ENCODE measurements around the gene LENEP. TPM values are rescaled to one million over a fixed set of nuclear protein-coding genes. Genes with fewer than 3 reads are reported as not detected.

LENEP gene
- total RNA-seq, 1 experiment from 2014 or later = 1.3 TPM

DNA sequence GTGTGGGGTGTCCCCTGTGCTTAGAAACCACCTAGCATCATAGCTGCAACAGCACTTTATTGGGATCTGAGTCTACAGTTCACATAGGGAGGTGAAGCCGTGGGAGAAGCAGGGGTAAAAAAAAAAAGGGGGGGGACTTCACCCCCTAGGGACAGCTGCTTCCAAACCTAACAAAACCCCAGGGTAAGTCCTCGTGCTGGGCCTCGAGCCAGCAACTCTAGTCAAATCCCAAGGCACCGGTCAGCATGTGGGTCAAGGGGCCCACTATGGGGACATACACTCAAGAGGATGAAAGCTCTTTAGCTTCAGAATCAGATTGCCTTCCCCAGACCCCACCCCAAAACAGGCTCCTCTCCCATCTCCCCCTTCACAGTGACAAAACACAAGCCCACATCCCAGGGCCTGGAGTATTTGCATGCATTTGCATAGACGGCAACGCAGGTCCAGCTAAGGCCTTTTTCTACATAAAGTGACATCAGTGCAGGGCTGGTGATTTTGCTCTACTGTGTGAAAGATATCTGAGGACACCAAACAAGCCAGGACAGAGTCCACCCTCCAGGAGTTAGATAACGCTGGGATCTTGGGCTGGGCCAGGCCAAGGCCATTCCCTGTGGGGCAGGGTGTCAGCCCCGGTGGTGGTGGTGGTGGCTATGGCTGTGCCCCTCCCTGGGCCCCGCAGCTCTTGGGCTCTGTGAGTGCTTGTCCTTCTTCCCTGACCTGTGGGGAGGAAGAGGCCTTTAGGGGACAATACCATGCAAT lies 48.8 kb upstream of the LENEP start:
- no peaks in the 10 kb centered on the region for H3K36me3 ChIP-seq (ENCODE audit: low read depth)
- H2AFZ ChIP-seq = no peak overlapping the region
- no peaks in the 10 kb centered on the region for H3K27me3 ChIP-seq (ENCODE audit: insufficient read depth, low read depth)
- no peaks in the 10 kb centered on the region for H3K79me2 ChIP-seq (ENCODE audit: low read depth)
- no peak for TF ChIP-seq EZH2 (IDR thresholded peaks at IDR 0.05; ENCODE audit: low read depth)
- no peak overlapping the region for H3K27ac ChIP-seq
- no peaks in the 10 kb centered on the region for H3F3A ChIP-seq (ENCODE audit: insufficient read depth, low read depth)
- no peaks in the 10 kb centered on the region for H3K9me2 ChIP-seq (ENCODE audit: insufficient read depth)
- peaks cover 19% of the 10 kb centered on the region for H3K4me1 ChIP-seq (replicated peaks; ENCODE audit: insufficient read depth)
- no peaks in the 10 kb centered on the region for H3K9me3 ChIP-seq (ENCODE audit: insufficient read depth, low read depth)
- H3K4me3 ChIP-seq = no peak overlapping the region
- no peak overlapping the region for H3K4me2 ChIP-seq
- intact Hi-C loops (cut with micrococcal nuclease; ENCODE audit: unreplicated experiment) = no loop called here
- ChIA-PET POLR2A (ENCODE audit: unreplicated experiment) (no interaction called here), CTCF (interaction anchor here (0.6 to 1.5 kb wide), 6 partner anchors 10 to 275 kb away, joined by 3 to 10 read pairs (median 3); no protein-coding TSS in a partner anchor)
- H4K20me1 ChIP-seq (ENCODE audit: insufficient read depth) = no peaks in the 10 kb centered on the region
- no peak for DNase-seq
- TSS peak; percentile 17 for BruUV-seq (replicated peaks)

DNA sequence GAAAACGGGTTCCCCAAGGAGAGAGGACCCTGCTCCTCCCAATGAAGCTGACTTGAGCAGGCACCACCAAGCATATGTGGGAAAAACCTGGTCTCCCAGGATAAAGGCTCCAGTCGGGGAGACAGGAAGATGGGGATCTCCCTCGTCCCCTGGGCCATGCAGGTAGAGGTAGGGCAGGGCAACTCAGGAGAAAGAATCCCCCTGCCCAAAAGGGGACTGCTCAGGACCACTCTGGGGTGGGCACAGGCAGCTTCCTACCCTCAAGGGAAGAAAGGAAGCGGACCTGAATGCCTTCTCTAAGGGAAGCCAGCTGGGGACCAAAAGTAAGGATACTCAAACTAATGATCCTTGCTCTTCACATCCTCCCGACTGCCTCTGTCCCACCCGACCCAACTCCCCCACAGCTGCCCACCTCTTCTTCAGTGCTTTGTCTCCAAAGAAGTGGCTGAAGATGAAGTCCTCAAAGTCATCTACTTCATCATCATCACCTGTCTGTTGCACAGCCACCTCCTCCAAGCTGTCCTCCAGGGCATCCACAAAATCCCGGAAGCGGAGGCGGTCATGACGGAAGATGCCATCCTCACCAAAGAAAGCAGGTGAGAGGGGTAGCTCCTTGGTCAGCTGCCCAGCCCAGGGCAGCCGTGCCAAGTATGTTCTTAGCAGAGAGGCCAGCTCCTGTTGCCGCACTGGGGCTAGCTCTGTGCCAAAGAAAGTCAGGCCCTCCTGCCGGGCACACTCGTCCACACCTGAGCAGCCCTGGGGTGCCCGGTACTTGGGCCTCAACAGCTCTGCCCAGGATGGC lies 48.0 kb upstream of the LENEP start:
- no peak for TF ChIP-seq EZH2 (IDR thresholded peaks at IDR 0.05; ENCODE audit: low read depth)
- TF ChIP-seq, protein P1, sequence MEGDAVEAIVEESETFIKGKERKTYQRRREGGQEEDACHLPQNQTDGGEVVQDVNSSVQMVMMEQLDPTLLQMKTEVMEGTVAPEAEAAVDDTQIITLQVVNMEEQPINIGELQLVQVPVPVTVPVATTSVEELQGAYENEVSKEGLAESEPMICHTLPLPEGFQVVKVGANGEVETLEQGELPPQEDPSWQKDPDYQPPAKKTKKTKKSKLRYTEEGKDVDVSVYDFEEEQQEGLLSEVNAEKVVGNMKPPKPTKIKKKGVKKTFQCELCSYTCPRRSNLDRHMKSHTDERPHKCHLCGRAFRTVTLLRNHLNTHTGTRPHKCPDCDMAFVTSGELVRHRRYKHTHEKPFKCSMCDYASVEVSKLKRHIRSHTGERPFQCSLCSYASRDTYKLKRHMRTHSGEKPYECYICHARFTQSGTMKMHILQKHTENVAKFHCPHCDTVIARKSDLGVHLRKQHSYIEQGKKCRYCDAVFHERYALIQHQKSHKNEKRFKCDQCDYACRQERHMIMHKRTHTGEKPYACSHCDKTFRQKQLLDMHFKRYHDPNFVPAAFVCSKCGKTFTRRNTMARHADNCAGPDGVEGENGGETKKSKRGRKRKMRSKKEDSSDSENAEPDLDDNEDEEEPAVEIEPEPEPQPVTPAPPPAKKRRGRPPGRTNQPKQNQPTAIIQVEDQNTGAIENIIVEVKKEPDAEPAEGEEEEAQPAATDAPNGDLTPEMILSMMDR (conservative IDR thresholded peaks at IDR 0.05) = no peak
- ChIA-PET CTCF (no interaction called here), POLR2A (ENCODE audit: unreplicated experiment) (no interaction called here)
- Histone ChIP-seq H2AFZ (no peak overlapping the region), H3K9me3 (ENCODE audit: insufficient read depth, low read depth) (no peaks in the 10 kb centered on the region), H3K4me3 (no peak overlapping the region), H4K20me1 (ENCODE audit: insufficient read depth) (no peaks in the 10 kb centered on the region), H3F3A (ENCODE audit: insufficient read depth, low read depth) (no peaks in the 10 kb centered on the region), H3K79me2 (ENCODE audit: low read depth) (no peaks in the 10 kb centered on the region), H3K27me3 (ENCODE audit: insufficient read depth, low read depth) (no peaks in the 10 kb centered on the region), H3K4me2 (no peak overlapping the region), H3K36me3 (ENCODE audit: low read depth) (no peaks in the 10 kb centered on the region), H3K4me1 (replicated peaks; ENCODE audit: insufficient read depth) (peaks cover 12% of the 10 kb centered on the region; the same call in 1 of the 2 replicates), H3K27ac (no peak overlapping the region), H3K9me2 (ENCODE audit: insufficient read depth) (no peaks in the 10 kb centered on the region)
- no peak for DNase-seq
- intact Hi-C loops (cut with micrococcal nuclease; ENCODE audit: unreplicated experiment) = no loop called here
- BruUV-seq (replicated peaks) = no TSS peak

DNA sequence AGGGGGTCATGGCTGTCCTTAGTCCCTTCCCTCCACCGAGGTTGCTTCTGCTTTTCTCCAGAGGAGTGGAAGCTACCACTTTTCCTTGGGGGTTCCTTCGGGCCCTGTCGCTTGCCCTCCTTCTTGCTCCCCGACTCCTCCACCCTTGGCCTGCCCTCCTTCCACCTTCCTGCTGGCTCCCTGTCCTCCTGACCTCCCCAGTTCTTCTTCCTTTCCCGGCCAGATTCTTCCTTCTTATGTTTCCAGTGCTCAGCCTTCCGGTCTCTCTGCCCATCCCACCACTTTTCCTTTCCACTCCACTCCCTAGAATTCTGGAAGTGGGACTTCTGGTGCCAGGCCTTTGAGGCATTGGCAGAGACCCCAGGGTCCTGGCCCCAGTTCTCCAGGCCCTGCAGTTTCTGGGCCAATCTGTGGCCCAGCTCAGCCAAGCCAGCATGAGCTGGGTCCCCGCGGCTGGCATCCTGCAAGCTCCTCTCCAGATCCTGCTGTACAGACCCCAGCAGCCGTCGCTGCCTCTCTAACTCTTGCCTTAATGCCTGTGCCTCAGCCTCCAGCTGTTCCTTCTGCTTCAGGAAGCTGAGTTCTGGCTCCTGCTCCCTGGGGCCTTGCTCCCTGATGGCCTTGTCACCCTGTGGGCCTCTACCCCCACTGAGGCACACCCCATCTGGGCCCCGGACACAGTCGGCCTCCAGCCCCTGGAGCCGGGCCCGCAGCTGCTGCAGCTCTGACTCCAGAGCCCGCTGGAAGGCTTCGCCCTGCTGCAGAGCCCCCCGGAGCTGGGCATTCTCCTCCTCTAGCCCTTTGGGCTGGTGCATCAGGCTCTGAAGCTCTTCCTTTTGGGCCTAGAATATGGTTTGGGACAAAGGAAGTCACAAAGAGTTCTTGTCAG lies 47.2 kb upstream of the LENEP start:
- Histone ChIP-seq H3K4me2 (no peak overlapping the region), H3K27ac (no peak overlapping the region), H3K36me3 (ENCODE audit: low read depth) (no peaks in the 10 kb centered on the region), H3K9me2 (ENCODE audit: insufficient read depth) (no peaks in the 10 kb centered on the region), H3F3A (ENCODE audit: insufficient read depth, low read depth) (no peaks in the 10 kb centered on the region), H3K4me3 (no peak overlapping the region), H3K79me2 (ENCODE audit: low read depth) (no peaks in the 10 kb centered on the region), H3K9me3 (ENCODE audit: insufficient read depth, low read depth) (no peaks in the 10 kb centered on the region), H4K20me1 (ENCODE audit: insufficient read depth) (no peaks in the 10 kb centered on the region), H3K4me1 (replicated peaks; ENCODE audit: insufficient read depth) (peaks cover 12% of the 10 kb centered on the region; the same call in 1 of the 2 replicates), H2AFZ (no peak overlapping the region), H3K27me3 (ENCODE audit: insufficient read depth, low read depth) (no peaks in the 10 kb centered on the region)
- TF ChIP-seq EZH2 (IDR thresholded peaks at IDR 0.05; ENCODE audit: low read depth) = no peak
- TF ChIP-seq, protein P1 (conservative IDR thresholded peaks at IDR 0.05) = no peak
- TSS peak; percentile 29 for BruUV-seq (replicated peaks)
- intact Hi-C loops (cut with micrococcal nuclease; ENCODE audit: unreplicated experiment) = no loop called here
- POLR2A ChIA-PET (ENCODE audit: unreplicated experiment) = no interaction called here
- CTCF ChIA-PET = no interaction called here
- no peak for DNase-seq
